Fibroblast of peridontal ligament (primary cell): ENCODE measurements around the gene OSBPL7.

Experiments
- DNase-seq: peaks from one replicate; pipeline ENCODE4 v3.0.0-alpha.2; 2010; ENCODE audit errors: extremely low read depth

Gene OSBPL7, protein sequence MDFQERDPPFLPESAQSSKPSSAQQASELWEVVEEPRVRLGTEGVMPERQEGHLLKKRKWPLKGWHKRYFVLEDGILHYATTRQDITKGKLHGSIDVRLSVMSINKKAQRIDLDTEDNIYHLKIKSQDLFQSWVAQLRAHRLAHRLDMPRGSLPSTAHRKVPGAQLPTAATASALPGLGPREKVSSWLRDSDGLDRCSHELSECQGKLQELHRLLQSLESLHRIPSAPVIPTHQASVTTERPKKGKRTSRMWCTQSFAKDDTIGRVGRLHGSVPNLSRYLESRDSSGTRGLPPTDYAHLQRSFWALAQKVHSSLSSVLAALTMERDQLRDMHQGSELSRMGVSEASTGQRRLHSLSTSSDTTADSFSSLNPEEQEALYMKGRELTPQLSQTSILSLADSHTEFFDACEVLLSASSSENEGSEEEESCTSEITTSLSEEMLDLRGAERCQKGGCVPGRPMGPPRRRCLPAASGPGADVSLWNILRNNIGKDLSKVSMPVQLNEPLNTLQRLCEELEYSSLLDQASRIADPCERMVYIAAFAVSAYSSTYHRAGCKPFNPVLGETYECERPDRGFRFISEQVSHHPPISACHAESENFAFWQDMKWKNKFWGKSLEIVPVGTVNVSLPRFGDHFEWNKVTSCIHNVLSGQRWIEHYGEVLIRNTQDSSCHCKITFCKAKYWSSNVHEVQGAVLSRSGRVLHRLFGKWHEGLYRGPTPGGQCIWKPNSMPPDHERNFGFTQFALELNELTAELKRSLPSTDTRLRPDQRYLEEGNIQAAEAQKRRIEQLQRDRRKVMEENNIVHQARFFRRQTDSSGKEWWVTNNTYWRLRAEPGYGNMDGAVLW

DNA sequence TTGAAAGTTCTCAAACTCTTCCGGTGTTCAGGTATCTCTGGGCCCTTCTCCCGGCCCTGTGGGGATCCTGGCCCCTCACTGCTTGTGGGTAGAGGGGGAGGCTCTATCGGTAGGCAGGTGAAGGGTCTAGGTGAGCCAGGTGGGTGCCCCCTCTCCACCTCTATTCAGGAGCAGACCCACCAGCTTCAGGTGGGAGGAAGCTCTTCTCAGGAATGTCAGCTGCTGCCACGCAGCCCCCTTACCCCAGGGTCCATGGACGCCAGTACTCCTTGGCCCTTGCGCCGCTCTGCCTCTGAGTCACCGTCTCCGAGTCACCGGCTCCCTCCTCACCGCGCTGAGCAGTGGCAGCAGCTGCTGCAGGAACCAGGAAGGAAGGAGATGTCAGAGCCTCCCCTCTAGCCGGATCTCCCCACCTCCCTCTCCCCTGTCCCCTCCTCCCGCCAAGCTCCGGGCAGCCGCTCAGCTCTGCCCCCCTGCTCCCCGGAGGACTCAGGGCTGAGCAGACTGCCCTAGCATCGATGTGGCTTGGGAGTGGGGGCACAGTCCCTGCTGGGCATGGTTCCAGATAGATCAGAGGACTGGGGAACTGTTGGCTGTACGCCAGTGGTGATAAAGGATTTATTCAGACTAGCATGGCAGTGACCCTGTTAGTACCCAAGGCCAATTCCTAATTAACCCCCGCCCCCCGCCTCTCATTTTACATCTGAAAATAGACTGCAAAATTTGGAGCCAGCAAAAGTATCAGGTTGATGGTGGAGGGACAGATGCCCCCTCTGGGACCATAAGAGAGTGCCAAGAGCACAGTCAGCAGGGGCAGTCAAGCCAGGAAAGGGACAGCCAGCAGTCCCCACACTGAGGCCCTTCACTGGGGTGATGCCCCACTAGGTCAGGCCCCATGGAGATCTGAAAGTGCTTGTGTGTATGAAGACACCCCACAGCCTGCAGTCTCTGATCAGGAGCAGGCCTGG is at the start of gene OSBPL7:
Gene OSBPL7 (minus strand): TSS at position 371 of the 968 bp plus-strand sequence. CDS start 1,516 bp downstream, outside the sequence.
- DNase-seq = peak; percentile 67

DNA sequence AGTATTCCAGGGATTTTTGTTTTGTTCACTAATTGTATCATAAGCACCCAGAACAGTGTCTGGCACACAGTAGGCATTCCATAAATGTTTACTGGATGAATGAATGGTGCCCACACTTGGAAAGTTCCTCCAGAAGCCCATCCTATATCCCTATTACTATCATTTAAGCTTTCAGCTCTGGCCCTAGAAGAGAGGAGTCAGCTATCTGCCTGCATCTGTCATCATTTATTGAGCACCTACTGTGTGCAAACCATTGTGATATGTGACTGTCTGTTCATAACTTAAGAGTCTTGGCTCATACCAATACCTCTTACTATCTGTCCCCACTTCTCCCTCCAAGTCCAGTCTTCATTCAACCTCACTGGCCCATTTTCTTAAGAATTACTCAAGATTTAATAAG is 49.5 kb upstream of the OSBPL7 start:
- no peak for DNase-seq

DNA sequence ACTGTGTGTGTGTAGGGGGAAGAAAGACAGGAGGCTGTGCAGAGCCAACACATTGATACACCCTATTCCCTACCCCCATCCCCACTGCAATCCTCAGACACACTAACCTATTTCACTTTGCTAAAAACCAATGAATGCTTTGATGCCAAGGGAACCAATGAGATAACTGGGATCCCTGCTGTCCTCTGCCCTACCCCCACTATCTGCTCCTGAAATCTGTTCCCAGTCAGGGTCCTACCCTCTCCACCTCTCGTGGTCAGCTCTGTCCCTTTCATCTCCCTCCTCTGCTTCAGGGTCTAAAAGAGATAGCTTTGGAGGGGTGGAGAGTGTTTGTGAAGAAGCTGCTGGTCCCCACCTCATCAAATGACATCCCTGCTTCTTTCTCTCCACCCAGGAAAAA is 48.5 kb upstream of the OSBPL7 start:
- no peak for DNase-seq

- no peak for DNase-seq
Measured at GRCh38 chr17:47869114-47869513, 47.5 kb upstream of the OSBPL7 start.

DNA sequence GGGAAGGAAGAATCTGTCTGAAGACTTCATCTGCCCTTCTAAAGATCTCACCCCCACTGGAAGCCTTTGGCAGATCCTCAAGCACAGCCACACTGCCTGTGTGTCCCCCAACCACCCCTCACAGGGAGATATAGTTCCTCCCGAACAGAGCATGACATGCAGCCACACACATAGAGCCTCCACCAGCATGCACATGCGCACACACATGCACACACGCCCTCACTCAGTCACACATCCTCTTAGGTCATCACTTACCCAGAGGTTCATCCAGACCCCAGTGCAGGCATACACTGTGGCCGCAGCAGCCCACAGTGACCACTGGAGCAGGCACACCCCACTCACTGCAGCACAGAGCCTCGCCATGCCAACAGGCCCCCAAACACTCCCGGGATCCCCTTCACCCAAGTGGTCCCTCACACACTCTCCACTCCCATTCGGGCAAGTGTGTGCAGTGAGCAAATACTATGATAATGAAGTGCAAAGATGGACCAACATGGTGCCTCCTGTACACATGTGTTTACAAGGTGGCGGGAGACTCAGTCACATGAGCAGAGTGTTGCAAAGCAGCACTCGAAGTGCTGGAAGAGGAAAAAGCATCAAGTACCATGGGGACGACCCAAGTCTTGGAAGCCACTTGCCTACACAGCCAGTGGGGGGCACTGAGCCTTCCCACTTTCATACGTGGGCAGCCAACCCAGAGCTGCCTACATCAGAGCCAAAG is 46.4 kb upstream of the OSBPL7 start:
- no peak for DNase-seq

DNA sequence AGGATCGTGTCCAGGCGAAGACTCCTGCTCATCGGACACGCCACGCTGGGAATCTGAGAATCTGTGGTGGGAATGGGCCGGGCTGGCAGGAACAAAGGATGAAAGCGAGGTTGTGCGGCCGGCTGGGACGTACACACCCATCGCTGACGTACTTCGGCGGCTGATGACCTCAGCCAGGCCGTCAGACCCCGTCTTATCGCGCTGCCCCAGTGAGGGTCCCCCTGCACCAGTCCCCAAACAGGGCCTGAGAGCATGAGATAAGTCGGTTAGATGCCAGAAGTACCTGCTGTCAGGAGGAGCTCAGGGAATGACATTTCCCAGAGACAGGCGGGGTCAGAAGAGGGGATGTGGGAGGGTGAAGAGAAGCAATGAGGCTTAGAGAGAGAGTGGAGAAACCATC is 45.3 kb upstream of the OSBPL7 start:
- DNase-seq = no peak

DNA sequence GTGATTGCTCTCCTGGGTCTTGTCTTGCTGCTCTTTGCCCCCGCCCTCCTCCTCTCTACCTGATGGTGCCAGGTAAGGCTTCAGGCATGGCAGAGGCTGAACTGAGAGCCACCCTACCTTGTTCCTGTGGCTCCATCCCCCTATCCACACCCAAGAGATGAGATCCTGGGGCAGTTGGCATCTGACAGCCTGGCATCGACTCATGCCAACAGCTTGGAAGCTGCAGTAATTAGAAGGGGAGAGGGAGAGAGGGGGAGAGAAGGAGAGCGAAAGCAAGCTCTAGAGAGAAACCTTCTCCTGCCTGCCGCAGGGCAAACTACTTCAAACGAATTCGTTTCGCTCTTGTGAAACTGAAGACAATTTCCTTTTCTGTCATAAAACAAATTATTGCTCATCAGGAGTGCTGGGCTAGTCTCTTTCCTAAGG is 43.2 kb upstream of the OSBPL7 start:
- no peak for DNase-seq

DNA sequence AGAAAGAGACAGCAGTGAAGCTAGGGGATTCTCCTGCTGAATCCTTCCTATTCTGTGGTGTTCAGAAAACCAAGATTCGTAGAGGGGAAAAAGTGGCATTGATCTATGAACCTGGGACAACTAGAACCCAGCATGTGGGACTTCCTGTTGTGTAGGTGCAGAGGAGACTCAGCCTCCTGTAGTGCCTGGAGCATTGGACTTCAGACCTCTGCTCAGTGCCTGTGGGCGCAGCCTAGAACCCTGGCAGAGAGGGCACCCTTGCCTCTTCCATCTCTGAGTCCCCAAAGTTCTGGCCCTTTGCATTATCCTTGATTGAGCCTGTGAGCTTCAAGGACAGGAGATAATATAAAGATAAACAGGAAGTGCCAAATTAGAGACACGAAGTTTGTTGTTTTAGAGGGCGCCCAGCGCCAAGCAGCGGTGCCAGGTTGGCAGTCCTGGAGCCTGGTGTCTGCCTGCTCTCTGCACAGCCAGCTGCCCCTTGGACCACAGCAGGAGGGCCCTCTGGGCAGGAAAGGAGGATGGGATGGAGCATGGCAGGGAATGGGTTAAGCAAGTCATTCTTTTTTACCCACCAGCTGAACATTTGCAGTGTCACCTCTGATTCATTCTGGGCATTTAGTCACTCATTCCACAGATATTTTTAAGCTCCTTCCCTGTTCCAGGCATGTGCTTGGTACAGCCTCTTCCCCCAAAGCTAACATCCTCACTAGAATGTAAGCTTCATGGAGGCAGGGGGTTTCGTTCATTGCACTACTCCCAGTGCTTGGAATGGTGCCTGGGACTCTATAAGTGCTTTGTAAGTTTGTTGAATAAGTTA is 41.2 kb upstream of the OSBPL7 start:
- peak; percentile 78 for DNase-seq

GRCh38 chr17:47860386-47860785 is 38.8 kb upstream of the OSBPL7 start:
- no peak for DNase-seq

- DNase-seq = no peak
Measured at GRCh38 chr17:47857551-47858455, 36.2 kb upstream of the OSBPL7 start.

GRCh38 chr17:47856830-47857229 is 35.2 kb upstream of the OSBPL7 start:
- DNase-seq = no peak

GRCh38 chr17:47855737-47856136 is 34.1 kb upstream of the OSBPL7 start:
- DNase-seq = no peak

DNA sequence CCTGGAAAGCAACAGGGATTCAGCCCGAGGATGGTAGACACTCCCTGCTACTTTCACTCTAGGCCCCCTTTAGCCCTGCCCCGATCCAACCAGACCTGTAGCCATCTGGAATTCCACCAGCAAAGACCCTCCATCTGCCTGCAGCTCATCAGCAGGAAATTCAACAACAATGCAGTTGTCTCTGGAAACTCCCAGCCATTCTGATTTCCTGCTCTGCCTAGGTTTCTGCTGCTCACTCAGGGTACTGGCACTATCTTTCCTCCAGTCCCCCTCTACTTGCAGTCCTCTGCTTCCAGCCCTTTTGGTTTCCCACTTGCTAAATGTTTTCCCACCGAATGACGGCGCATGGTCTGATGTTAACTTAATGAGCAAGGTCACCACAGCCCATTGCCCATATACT is 32.0 kb upstream of the OSBPL7 start:
- no peak for DNase-seq

DNA sequence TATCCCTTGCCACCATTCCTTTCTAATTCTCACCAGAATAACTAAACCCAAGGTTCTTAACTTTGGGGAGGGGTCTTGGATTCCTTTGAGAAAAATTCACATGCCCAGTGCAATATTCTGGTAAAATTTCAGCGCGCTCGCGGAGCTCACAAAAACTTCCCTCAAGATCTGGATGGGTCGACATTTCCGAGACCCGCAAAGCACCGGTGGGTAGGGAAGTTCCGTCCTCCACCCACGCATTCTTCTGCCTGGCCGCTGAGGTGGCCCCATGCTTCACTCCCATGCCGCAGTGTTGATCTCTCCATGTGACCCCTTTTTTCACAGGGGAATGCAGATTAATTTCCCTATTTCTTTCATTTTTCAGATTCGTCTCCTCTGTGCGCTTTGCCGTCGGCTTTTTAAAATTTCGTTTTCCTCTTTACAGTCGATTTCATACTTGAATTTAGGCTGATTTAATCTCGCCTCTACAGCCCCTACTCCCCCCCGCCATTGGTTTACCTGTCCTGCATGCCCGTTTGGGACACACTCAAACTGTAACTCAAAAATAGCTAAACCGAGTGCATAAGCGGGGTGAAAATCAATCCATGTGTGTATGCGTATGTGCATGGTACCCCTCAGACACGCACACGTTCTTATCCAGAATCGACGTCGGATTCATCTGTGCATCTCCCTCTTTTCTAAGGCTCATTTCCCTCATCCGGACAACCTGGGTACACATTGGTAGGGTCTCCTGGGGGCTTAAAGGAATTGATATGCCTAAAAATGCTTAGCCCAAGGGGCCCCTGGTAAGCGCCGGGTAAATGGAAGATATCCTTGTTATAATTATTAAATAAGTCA is 30.7 kb upstream of the OSBPL7 start:
- DNase-seq = peak; percentile 22

- no peak for DNase-seq
Measured at GRCh38 chr17:47851764-47852112, 30.1 kb upstream of the OSBPL7 start.

GRCh38 chr17:47850692-47851573 is 29.3 kb upstream of the OSBPL7 start, which contains the start of gene SP6:
Gene SP6, minus strand, starts transcription at chr17:47851163. Its CDS starts 2,734 bp downstream, at chr17:47848429.
- no peak for DNase-seq

DNA sequence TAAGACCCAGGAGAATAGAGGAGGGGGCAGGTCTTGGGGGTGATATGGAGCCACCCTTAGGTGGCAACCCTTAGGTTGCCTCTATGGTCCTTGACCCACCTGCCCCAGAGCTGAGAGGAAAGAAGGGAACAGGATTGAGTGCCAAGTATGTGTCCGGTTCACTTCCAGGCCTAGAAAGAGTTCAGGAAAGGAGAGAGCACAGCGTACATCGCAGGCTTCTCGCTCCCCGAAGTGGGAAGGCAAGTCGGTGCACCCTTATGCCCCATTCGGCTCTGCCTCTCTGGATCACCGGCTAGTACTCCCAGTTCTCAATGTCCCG is 28.7 kb upstream of the OSBPL7 start:
- DNase-seq = no peak

DNA sequence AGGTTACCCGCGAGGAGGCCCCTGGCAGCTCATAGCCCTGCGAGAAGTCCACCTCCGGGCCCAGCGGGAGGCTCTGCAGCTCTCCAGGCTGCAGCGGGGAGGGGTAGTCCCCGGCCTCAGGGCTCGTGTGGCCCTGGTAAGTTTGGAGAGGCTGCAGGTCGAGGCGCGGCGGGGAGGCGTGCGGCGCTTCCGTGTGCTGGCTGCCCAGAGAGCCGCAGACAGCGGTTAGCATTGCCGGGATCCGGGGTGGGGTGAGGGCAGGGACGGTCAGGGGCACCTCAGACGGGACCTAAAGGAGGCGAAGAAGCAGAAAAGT is 26.6 kb upstream of the OSBPL7 start:
- no peak for DNase-seq
